Right kidney (tissue), 1 donor: Measurements from ENCODE around the gene CASD1.

ENCODE experiments used
- DNase-seq: peaks from one replicate; pipeline ENCODE4 v3.0.0-alpha.2; 2016

CASD1 gene

GRCh38 chr7:94580601-94581000 is 71.0 kb downstream of the CASD1 start:
- DNase-seq = no peak

GRCh38 chr7:94584113-94584512 is 74.5 kb downstream of the CASD1 start:
- no peak for DNase-seq

- no peak for DNase-seq
These were observed 78.5 kb downstream of the CASD1 start for GRCh38 chr7:94588075-94588474.

- no peak for DNase-seq
These were observed 81.0 kb downstream of the CASD1 start for GRCh38 chr7:94590526-94591162.

- no peak for DNase-seq
These were observed 81.6 kb downstream of the CASD1 start for GRCh38 chr7:94591176-94591575.

- no peak for DNase-seq
These were observed 85.3 kb downstream of the CASD1 start for GRCh38 chr7:94594882-94595281.

GRCh38 chr7:94595717-94596116 is 86.1 kb downstream of the CASD1 start:
- DNase-seq = no peak

GRCh38 chr7:94600267-94600666 is 90.7 kb downstream of the CASD1 start:
- DNase-seq = no peak

- no peak for DNase-seq
These were observed 92.6 kb downstream of the CASD1 start for GRCh38 chr7:94602181-94602580.

GRCh38 chr7:94605031-94605430 is 95.4 kb downstream of the CASD1 start:
- no peak for DNase-seq
